Pulmonary artery endothelial cell (primary cell): ENCODE data around the gene PLA2G4D. TPM values are rescaled to one million over a fixed set of nuclear protein-coding genes. Genes with fewer than 3 reads are reported as not detected.

Source experiments
- DNase-seq: peaks from one replicate; pipeline ENCODE4 v3.0.0-alpha.2; 2011; ENCODE audit warnings: low read depth, low spot score
- total RNA-seq: library from RNA; depleted of rRNA; stranded (reverse); fragments of >200 nt; gene quantifications from 2 replicates; pipeline ENCODE4 v1.2.3, GENCODE V29; 2014

Gene PLA2G4D
- total RNA-seq, 1 donor from 2014 or later, result not detected

GRCh38 chr15:42031198-42031915 lies 63.0 kb downstream of the PLA2G4D start:
- no peak for DNase-seq

- DNase-seq, result no peak
Observed at GRCh38 chr15:42027521-42027920, 66.8 kb downstream of the PLA2G4D start.

GRCh38 chr15:42024303-42024702 lies 70.1 kb downstream of the PLA2G4D start:
- no peak for DNase-seq

GRCh38 chr15:42021593-42021992 lies 72.8 kb downstream of the PLA2G4D start:
- no peak for DNase-seq

GRCh38 chr15:42020713-42021273 lies 73.6 kb downstream of the PLA2G4D start, which contains the start of gene PLA2G4E:
Gene PLA2G4E (minus strand): TSS chr15:42021042. CDS start chr15:42021030, 12 bp downstream.
- DNase-seq, result no peak

GRCh38 chr15:42018306-42019224 lies 75.8 kb downstream of the PLA2G4D start:
- DNase-seq, result no peak

Other genes starting within 250 kb of the PLA2G4D start
- 3.6 and 12.0 TPM in 2 replicates for gene SPTBN5, start 200.5 kb downstream of the PLA2G4D start, total RNA-seq
- 189 and 190 TPM in 2 replicates for gene EHD4, start 122.0 kb downstream of the PLA2G4D start, total RNA-seq
- gene PLA2G4E, start 73.5 kb downstream of the PLA2G4D start, total RNA-seq, result not detected in 2 replicates
- not detected in 2 replicates for gene PLA2G4F, start 62.1 kb upstream of the PLA2G4D start, total RNA-seq
- gene VPS39, start 113.7 kb upstream of the PLA2G4D start, total RNA-seq, result 32.2 and 35.1 TPM in 2 replicates
- 10.7 and 14.8 TPM in 2 replicates for gene GANC, start 178.6 kb upstream of the PLA2G4D start, total RNA-seq
- 42.1 and 47.1 TPM in 2 replicates for gene TMEM87A, start 178.9 kb upstream of the PLA2G4D start, total RNA-seq